Measurements from ENCODE around the gene HTT. TPM values are rescaled to one million over a fixed set of nuclear protein-coding genes. Genes with fewer than 3 reads are reported as not detected.

The HTT gene
- total RNA-seq, 1 donor from 2014 or later: 65.2 TPM

DNA sequence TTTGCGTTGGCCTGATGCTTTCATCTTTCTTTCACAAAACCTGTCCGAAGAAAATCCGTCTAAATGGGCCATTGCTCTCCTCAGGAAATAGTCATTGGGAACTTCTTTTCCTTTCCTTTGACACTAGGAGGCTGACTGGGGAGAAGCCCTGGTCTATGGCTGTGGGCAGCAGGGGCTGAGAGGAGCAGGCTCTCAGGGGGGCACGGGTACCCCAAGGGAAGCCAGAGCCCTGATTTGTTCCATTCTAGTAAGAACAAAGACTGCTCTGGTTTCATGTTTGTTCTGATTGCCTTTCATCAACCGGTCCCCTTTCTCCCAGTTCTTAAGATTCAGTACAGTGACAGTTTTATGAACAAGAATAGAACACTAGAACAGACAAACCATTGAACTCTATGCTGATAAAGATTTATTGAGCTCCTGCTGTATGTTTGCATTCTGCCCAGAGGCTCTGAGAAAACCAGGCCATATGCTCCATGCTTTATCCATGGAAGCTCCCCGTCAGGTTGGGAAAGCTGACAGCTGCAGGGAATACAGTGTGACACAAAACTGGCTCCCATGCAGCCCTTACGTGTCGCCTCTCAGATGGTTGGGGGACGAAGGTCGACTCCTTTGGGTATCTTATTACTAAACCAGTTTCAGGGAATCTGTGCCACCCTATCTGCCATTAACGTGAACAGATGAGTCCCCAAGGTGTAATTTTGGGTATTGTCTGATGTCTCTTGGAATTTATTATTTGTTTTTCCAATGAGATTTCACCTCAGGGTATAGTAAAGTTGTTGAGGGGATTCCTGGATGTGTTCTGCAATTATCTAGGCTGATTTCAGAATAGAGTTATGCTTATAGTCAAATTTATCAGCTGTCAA, 102.1 kb downstream of the HTT start:
- TF ChIP-seq, protein P1, sequence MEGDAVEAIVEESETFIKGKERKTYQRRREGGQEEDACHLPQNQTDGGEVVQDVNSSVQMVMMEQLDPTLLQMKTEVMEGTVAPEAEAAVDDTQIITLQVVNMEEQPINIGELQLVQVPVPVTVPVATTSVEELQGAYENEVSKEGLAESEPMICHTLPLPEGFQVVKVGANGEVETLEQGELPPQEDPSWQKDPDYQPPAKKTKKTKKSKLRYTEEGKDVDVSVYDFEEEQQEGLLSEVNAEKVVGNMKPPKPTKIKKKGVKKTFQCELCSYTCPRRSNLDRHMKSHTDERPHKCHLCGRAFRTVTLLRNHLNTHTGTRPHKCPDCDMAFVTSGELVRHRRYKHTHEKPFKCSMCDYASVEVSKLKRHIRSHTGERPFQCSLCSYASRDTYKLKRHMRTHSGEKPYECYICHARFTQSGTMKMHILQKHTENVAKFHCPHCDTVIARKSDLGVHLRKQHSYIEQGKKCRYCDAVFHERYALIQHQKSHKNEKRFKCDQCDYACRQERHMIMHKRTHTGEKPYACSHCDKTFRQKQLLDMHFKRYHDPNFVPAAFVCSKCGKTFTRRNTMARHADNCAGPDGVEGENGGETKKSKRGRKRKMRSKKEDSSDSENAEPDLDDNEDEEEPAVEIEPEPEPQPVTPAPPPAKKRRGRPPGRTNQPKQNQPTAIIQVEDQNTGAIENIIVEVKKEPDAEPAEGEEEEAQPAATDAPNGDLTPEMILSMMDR (IDR thresholded peaks at IDR 0.05; ENCODE audit: insufficient read depth, low read depth, low read length): no peak
- no peak for TF ChIP-seq EZH2 (IDR thresholded peaks at IDR 0.05; ENCODE audit: insufficient read depth, low read length)
- Histone ChIP-seq H3K4me2 (ENCODE audit: low read length) (no peak overlapping the region), H3K36me3 (ENCODE audit: insufficient read depth, low read length) (peaks cover 50% of the 10 kb centered on the region), H3K4me3 (ENCODE audit: insufficient read depth, low read depth, low read length) (no peak overlapping the region), H4K20me1 (ENCODE audit: insufficient read depth, low read length) (peaks cover 19% of the 10 kb centered on the region), H2AFZ (ENCODE audit: low read depth, low read length) (no peak overlapping the region), H3K27ac (ENCODE audit: low read depth, low read length) (no peak overlapping the region), H3K9ac (ENCODE audit: low read length) (no peak overlapping the region), H3K27me3 (ENCODE audit: insufficient read depth, low read length) (no peaks in the 10 kb centered on the region), H3K79me2 (ENCODE audit: insufficient read depth, low read length) (no peaks in the 10 kb centered on the region), H3K4me1 (ENCODE audit: insufficient read depth, low read length) (no peaks in the 10 kb centered on the region), H3K9me3 (ENCODE audit: insufficient read depth, low read depth, low read length) (no peaks in the 10 kb centered on the region)
- no peaks in the 10 kb centered on the region for H3K4me1 Mint-ChIP-seq (ENCODE audit: low read depth, unreplicated experiment)
- DNase-seq (ENCODE audit: low read depth): no peak
- no peak for FAIRE-seq
- peaks cover 40% of the 10 kb centered on the region for H3K36me3 Mint-ChIP-seq (ENCODE audit: low read depth, unreplicated experiment)
- no peak overlapping the region for H3K27ac Mint-ChIP-seq (ENCODE audit: unreplicated experiment)
- no peaks in the 10 kb centered on the region for H3K27me3 Mint-ChIP-seq (ENCODE audit: low read depth, unreplicated experiment)
- H3K4me3 Mint-ChIP-seq (ENCODE audit: unreplicated experiment): no peak overlapping the region
- no peaks in the 10 kb centered on the region for H3K9me3 Mint-ChIP-seq (ENCODE audit: unreplicated experiment)

DNA sequence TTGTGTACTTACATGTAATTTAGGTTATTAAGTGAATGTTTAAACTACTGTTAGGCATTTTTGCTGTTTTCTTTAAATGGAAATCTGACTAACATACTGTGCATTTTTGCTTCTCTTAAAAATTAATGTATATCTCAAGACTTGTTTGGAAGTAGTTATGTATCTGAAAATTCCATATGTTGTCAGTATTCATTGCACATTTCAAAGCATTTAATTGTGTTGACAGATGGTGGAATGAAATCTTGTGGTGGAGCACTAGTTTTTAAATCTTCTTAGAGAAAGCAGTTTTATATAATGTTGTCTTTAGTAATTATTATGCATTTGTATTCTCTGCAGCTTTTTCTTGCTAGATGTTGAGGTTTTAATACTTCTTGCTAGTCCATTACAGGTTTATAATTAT, 102.9 kb downstream of the HTT start:
- Histone ChIP-seq H2AFZ (ENCODE audit: low read depth, low read length) (no peak overlapping the region), H3K79me2 (ENCODE audit: insufficient read depth, low read length) (no peaks in the 10 kb centered on the region), H3K27me3 (ENCODE audit: insufficient read depth, low read length) (no peaks in the 10 kb centered on the region), H3K4me2 (ENCODE audit: low read length) (no peak overlapping the region), H4K20me1 (ENCODE audit: insufficient read depth, low read length) (peaks cover 19% of the 10 kb centered on the region), H3K36me3 (ENCODE audit: insufficient read depth, low read length) (peaks cover 50% of the 10 kb centered on the region), H3K9me3 (ENCODE audit: insufficient read depth, low read depth, low read length) (no peaks in the 10 kb centered on the region), H3K4me1 (ENCODE audit: insufficient read depth, low read length) (no peaks in the 10 kb centered on the region), H3K9ac (ENCODE audit: low read length) (no peak overlapping the region), H3K27ac (ENCODE audit: low read depth, low read length) (no peak overlapping the region), H3K4me3 (ENCODE audit: insufficient read depth, low read depth, low read length) (no peak overlapping the region)
- no peak overlapping the region for H3K27ac Mint-ChIP-seq (ENCODE audit: unreplicated experiment)
- no peaks in the 10 kb centered on the region for H3K27me3 Mint-ChIP-seq (ENCODE audit: low read depth, unreplicated experiment)
- TF ChIP-seq, protein P1 (IDR thresholded peaks at IDR 0.05; ENCODE audit: insufficient read depth, low read depth, low read length): no peak
- TF ChIP-seq EZH2 (IDR thresholded peaks at IDR 0.05; ENCODE audit: insufficient read depth, low read length): no peak
- no peaks in the 10 kb centered on the region for H3K4me1 Mint-ChIP-seq (ENCODE audit: low read depth, unreplicated experiment)
- DNase-seq (ENCODE audit: low read depth) (no peak), FAIRE-seq (no peak)
- no peak overlapping the region for H3K4me3 Mint-ChIP-seq (ENCODE audit: unreplicated experiment)
- peaks cover 40% of the 10 kb centered on the region for H3K36me3 Mint-ChIP-seq (ENCODE audit: low read depth, unreplicated experiment)
- H3K9me3 Mint-ChIP-seq (ENCODE audit: unreplicated experiment): no peaks in the 10 kb centered on the region

DNA sequence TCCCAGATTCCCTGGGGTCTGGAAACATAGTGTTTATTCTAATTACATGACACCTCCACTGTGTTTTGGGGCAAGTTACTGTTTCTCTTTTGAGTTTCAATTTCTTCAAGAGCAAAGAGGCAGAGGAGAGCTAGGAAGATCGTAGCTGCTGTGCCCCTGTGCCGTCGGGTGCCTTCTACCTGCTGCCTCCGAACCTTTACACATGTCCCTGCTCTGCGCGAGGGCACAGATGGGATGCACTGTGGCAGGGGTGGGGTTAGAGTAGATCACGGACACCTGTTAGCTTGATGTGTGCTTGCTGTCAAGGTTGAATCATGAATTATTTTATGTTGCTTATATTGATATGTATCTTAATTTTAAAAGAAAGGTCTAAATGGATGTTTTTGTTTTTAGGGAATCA, 103.4 kb downstream of the HTT start:
- peaks cover 49% of the 10 kb centered on the region for H3K36me3 ChIP-seq (ENCODE audit: insufficient read depth, low read length)
- Mint-ChIP-seq H3K27ac (ENCODE audit: unreplicated experiment) (no peak overlapping the region), H3K4me1 (ENCODE audit: low read depth, unreplicated experiment) (no peaks in the 10 kb centered on the region), H3K4me3 (ENCODE audit: unreplicated experiment) (no peak overlapping the region), H3K36me3 (ENCODE audit: low read depth, unreplicated experiment) (peaks cover 35% of the 10 kb centered on the region), H3K9me3 (ENCODE audit: unreplicated experiment) (no peaks in the 10 kb centered on the region), H3K27me3 (ENCODE audit: low read depth, unreplicated experiment) (no peaks in the 10 kb centered on the region)
- no peaks in the 10 kb centered on the region for H3K27me3 ChIP-seq (ENCODE audit: insufficient read depth, low read length)
- DNase-seq (ENCODE audit: low read depth): no peak
- H2AFZ ChIP-seq (ENCODE audit: low read depth, low read length): no peak overlapping the region
- no peak for TF ChIP-seq EZH2 (IDR thresholded peaks at IDR 0.05; ENCODE audit: insufficient read depth, low read length)
- TF ChIP-seq, protein P1 (IDR thresholded peaks at IDR 0.05; ENCODE audit: insufficient read depth, low read depth, low read length): no peak
- no peaks in the 10 kb centered on the region for H3K4me1 ChIP-seq (ENCODE audit: insufficient read depth, low read length)
- no peak for FAIRE-seq
- H3K9me3 ChIP-seq (ENCODE audit: insufficient read depth, low read depth, low read length): no peaks in the 10 kb centered on the region
- peaks cover 19% of the 10 kb centered on the region for H4K20me1 ChIP-seq (ENCODE audit: insufficient read depth, low read length)
- no peak overlapping the region for H3K27ac ChIP-seq (ENCODE audit: low read depth, low read length)
- H3K4me3 ChIP-seq (ENCODE audit: insufficient read depth, low read depth, low read length): no peak overlapping the region
- no peaks in the 10 kb centered on the region for H3K79me2 ChIP-seq (ENCODE audit: insufficient read depth, low read length)
- no peak overlapping the region for H3K9ac ChIP-seq (ENCODE audit: low read length)
- no peak overlapping the region for H3K4me2 ChIP-seq (ENCODE audit: low read length)

Measured in astrocyte (in vitro differentiated cells and primary cell).